PFSK-1 (cell line): ENCODE measurements around the gene CD274.

Source experiments
- FOXP2 ChIP-seq: optimal IDR thresholded peaks from 2 replicates; pipeline ENCODE3; 2011; ENCODE audit warnings: borderline replicate concordance, control low read depth, inconsistent platforms; ENCODE audit not compliant: insufficient read depth; ENCODE audit errors: extremely low read length, extremely low read depth
- POLR2AphosphoS5 ChIP-seq: IDR thresholded peaks from 2 replicates; pipeline ENCODE4 v1.6.1; 2012; ENCODE audit warnings: low read depth, mild to moderate bottlenecking, control low read depth, low read length, moderate library complexity
- SIN3A ChIP-seq: IDR thresholded peaks from 2 replicates; pipeline ENCODE4 v1.6.1; 2012; ENCODE audit warnings: mild to moderate bottlenecking, low read length, moderate library complexity, borderline replicate concordance; ENCODE audit not compliant: insufficient read depth
- TAF1 ChIP-seq: IDR thresholded peaks from 2 replicates; pipeline ENCODE4 v1.6.1; 2012; ENCODE audit warnings: low read length, control low read depth, borderline replicate concordance; ENCODE audit not compliant: insufficient read depth
- TF ChIP-seq, protein P1 (sequence below), 2 experiments: IDR thresholded peaks; 2 replicates each; pipeline versions ENCODE4 v1.6.1 to v1.8.0; 2011 to 2012; ENCODE audit warnings: low read depth in 2 of 2, low read length in 2 of 2, control low read depth in 1 of 2, inconsistent platforms in 1 of 2, mild to moderate bottlenecking in 1 of 2, moderate library complexity in 1 of 2; ENCODE audit not compliant: insufficient read depth in 1 of 2

The CD274 gene

GRCh38 chr9:5419987-5420386, 30.4 kb upstream of the CD274 start:
- TF ChIP-seq FOXP2 (no peak), TAF1 (no peak), SIN3A (no peak), POLR2AphosphoS5 (no peak)
- TF ChIP-seq, protein P1, sequence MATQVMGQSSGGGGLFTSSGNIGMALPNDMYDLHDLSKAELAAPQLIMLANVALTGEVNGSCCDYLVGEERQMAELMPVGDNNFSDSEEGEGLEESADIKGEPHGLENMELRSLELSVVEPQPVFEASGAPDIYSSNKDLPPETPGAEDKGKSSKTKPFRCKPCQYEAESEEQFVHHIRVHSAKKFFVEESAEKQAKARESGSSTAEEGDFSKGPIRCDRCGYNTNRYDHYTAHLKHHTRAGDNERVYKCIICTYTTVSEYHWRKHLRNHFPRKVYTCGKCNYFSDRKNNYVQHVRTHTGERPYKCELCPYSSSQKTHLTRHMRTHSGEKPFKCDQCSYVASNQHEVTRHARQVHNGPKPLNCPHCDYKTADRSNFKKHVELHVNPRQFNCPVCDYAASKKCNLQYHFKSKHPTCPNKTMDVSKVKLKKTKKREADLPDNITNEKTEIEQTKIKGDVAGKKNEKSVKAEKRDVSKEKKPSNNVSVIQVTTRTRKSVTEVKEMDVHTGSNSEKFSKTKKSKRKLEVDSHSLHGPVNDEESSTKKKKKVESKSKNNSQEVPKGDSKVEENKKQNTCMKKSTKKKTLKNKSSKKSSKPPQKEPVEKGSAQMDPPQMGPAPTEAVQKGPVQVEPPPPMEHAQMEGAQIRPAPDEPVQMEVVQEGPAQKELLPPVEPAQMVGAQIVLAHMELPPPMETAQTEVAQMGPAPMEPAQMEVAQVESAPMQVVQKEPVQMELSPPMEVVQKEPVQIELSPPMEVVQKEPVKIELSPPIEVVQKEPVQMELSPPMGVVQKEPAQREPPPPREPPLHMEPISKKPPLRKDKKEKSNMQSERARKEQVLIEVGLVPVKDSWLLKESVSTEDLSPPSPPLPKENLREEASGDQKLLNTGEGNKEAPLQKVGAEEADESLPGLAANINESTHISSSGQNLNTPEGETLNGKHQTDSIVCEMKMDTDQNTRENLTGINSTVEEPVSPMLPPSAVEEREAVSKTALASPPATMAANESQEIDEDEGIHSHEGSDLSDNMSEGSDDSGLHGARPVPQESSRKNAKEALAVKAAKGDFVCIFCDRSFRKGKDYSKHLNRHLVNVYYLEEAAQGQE (IDR thresholded peaks at IDR 0.05; ENCODE audit: insufficient read depth in 1 of 2, low read depth in 2 of 2, low read length in 2 of 2) = no peak

- TF ChIP-seq FOXP2 (no peak), TAF1 (no peak), POLR2AphosphoS5 (no peak), SIN3A (no peak)
- TF ChIP-seq, protein P1 (IDR thresholded peaks at IDR 0.05; ENCODE audit: insufficient read depth in 1 of 2, low read depth in 2 of 2, low read length in 2 of 2) = no peak
These were observed 29.2 kb upstream of the CD274 start for GRCh38 chr9:5421163-5421562.

DNA sequence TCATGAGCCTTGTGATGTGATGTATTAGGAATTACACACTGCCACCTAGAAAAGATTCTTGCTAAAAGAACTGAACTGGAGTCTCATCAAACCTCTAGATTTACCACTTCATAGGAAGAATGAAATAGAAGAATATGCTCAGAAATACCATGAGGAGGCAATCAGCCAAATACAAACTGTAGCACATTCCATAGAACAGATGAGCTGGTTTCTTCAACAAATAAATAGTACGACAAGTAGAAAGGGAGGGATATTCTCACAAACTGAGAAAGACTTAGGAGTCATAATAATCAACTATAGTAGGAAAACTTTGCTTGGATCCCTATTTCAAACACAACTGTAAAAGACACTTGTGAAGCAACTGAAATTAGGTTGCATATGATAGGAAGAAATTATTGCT, 28.1 kb upstream of the CD274 start:
- TF ChIP-seq POLR2AphosphoS5 (no peak), TAF1 (no peak), FOXP2 (no peak), SIN3A (no peak)
- TF ChIP-seq, protein P1 (IDR thresholded peaks at IDR 0.05; ENCODE audit: insufficient read depth in 1 of 2, low read depth in 2 of 2, low read length in 2 of 2) = no peak

DNA sequence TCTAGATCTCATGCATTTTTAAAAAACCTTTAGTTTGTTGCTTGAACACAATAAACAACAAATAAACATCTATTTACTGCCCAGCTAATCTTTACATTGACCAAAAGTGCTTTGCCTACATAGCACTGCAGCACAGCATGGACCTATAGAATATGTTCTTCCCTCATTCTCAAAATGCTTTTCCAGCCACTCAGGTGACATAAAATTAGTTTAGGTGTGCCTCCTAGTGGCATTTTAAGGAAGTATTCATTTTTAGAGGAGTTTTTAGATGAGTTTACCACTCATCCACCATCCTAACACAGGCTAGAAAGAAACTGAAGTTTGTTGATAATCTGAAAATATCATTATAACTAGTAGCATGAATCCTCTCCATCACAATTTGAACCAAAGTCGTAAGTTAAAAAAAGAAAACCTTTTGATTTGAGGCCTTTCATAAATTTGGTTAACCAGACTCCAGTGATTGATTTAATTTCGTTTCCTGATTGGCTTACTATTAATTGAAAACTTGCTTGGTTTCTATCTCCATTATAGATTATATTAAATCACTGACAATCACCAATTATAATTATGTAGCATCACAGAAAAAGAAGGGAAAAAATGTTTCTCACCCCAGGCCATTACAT, 25.2 kb upstream of the CD274 start:
- TF ChIP-seq, protein P1 (IDR thresholded peaks at IDR 0.05; ENCODE audit: insufficient read depth in 1 of 2, low read depth in 2 of 2, low read length in 2 of 2) = no peak
- TF ChIP-seq FOXP2 (no peak), POLR2AphosphoS5 (no peak), TAF1 (no peak), SIN3A (no peak)
